DOHH2 (cell line): ENCODE data around the gene HK2.

Source experiments
- EZH2phosphoT487 ChIP-seq: fragments of 200-600 bp; sonication (generic); IDR thresholded peaks from 2 replicates; pipeline ENCODE4 v1.6.1; 2017; ENCODE audit warnings: borderline replicate concordance, mild to moderate bottlenecking, antibody characterized with exemption, low read length, moderate library complexity, mixed read lengths
- TF ChIP-seq, protein P1 (sequence below): fragments of 200-600 bp; sonication (generic); IDR thresholded peaks from one replicate; pipeline ENCODE4 v1.5.1; 2014; ENCODE audit warnings: antibody characterized with exemption, mild to moderate bottlenecking, low read depth, low read length; ENCODE audit not compliant: poor library complexity, severe bottlenecking

DNA sequence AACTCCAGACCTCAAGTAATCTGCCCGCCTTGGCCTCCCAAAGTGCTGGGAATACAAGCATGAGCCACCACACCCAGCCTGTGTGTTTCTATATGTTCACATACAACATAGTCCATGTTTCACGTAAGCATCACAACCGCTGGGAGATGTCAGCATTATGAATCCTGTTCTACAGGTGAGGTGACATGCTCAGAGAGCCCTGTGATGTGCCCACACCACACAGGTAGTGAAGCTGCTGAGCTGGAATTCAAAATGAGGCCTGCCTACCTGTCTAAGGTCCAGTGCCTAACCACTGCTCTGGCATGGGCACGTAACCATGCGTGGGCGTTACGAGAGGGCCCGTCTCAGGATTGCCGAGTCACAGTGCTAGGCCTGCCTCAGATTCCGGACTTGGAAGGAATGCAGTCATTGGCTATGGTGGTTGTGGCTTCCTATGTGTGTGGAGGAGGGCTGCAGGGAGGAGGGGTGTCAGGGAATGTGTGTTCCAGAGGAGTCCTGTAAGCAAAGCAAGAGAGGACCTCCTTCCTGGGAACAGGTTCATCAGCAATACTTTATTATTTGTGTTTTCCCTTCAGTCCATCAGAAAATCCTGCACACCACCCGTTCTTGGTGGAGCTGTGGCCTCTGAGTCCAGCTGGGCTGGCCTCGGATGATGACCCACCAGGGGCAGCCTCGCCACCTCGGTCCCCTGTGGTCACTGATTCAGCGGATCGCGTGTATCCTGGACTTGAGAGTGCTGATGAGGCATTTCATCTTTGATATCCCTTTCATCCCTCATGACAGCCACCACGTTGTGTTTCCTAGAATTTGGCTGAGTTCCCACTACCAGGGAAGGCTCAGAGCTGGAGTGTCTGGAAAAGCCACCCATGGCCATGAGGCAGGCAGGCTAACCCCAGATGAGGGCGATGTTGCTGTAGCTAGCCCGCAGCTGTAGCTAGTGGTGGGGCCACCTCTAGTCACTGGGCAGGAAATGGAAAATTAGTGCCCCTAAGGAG is 31.1 kb downstream of the HK2 start:
- TF ChIP-seq, protein P1, sequence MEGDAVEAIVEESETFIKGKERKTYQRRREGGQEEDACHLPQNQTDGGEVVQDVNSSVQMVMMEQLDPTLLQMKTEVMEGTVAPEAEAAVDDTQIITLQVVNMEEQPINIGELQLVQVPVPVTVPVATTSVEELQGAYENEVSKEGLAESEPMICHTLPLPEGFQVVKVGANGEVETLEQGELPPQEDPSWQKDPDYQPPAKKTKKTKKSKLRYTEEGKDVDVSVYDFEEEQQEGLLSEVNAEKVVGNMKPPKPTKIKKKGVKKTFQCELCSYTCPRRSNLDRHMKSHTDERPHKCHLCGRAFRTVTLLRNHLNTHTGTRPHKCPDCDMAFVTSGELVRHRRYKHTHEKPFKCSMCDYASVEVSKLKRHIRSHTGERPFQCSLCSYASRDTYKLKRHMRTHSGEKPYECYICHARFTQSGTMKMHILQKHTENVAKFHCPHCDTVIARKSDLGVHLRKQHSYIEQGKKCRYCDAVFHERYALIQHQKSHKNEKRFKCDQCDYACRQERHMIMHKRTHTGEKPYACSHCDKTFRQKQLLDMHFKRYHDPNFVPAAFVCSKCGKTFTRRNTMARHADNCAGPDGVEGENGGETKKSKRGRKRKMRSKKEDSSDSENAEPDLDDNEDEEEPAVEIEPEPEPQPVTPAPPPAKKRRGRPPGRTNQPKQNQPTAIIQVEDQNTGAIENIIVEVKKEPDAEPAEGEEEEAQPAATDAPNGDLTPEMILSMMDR: no peak
- TF ChIP-seq EZH2phosphoT487: no peak
